ENCODE measurements around the gene SETBP1.

SETBP1 gene

GRCh38 chr18:45060102-45060501 is 379.4 kb downstream of the SETBP1 start:
- Histone ChIP-seq H3K18ac (ENCODE audit: low read length) (no peak overlapping the region), H3K4ac (ENCODE audit: low read length) (no peak overlapping the region), H3K4me2 (ENCODE audit: insufficient read depth, low read length, poor library complexity, severe bottlenecking) (no peak overlapping the region), H3K36me3 (replicated peaks in 1 of 2; ENCODE audit: control insufficient read depth in 2 of 2, insufficient read depth in 2 of 2, low read length in 2 of 2) (peaks cover 0 to 13% of the 10 kb centered on the region in 2 donors), H3K27me3 (ENCODE audit: control insufficient read depth in 3 of 3, insufficient read depth in 3 of 3, low read depth in 1 of 3, low read length in 3 of 3) (no peaks in the 10 kb centered on the region), H2AFZ (ENCODE audit: low read length) (no peak overlapping the region), H2BK15ac (ENCODE audit: low read length) (no peak overlapping the region), H4K91ac (ENCODE audit: low read depth, low read length, poor library complexity) (no peak overlapping the region), H4K8ac (ENCODE audit: low read depth, low read length) (no peak overlapping the region), H3K9ac (ENCODE audit: low read depth, low read length, poor library complexity) (no peak overlapping the region), H3K14ac (ENCODE audit: low read length) (no peak overlapping the region), H3K4me3 (ENCODE audit: low read length in 2 of 2) (no peak overlapping the region), H3K27ac (replicated peaks; ENCODE audit: low read length) (no peak overlapping the region), H3K4me1 (ENCODE audit: control insufficient read depth in 2 of 2, insufficient read depth in 1 of 2, low read depth in 1 of 2, low read length in 2 of 2) (peaks cover 3 to 21% of the 10 kb centered on the region in 2 donors), H3K9me3 (replicated peaks in 1 of 2; ENCODE audit: control insufficient read depth in 2 of 2, insufficient read depth in 1 of 2, low read depth in 1 of 2, low read length in 2 of 2) (no peaks in the 10 kb centered on the region), H3K79me1 (ENCODE audit: low read depth, low read length) (no peaks in the 10 kb centered on the region), H3K23ac (ENCODE audit: low read depth, low read length, poor library complexity) (no peak overlapping the region), H2BK5ac (ENCODE audit: low read length) (no peak overlapping the region), H2BK120ac (ENCODE audit: low read depth, low read length) (no peak overlapping the region), H2AK5ac (ENCODE audit: low read depth, low read length) (no peak overlapping the region), H2BK12ac (ENCODE audit: low read length) (no peak overlapping the region)
- DNase-seq (ENCODE audit: low spot score) = no peak

- Histone ChIP-seq H3K27ac (replicated peaks; ENCODE audit: low read length) (no peak overlapping the region), H2AFZ (ENCODE audit: low read length) (no peak overlapping the region), H3K4me1 (ENCODE audit: control insufficient read depth in 2 of 2, insufficient read depth in 1 of 2, low read depth in 1 of 2, low read length in 2 of 2) (peaks cover 3 to 21% of the 10 kb centered on the region in 2 donors), H3K4me3 (ENCODE audit: low read length in 2 of 2) (no peak overlapping the region), H4K8ac (ENCODE audit: low read depth, low read length) (no peak overlapping the region), H3K79me1 (ENCODE audit: low read depth, low read length) (no peaks in the 10 kb centered on the region), H2BK5ac (ENCODE audit: low read length) (no peak overlapping the region), H4K91ac (ENCODE audit: low read depth, low read length, poor library complexity) (no peak overlapping the region), H2BK12ac (ENCODE audit: low read length) (no peak overlapping the region), H3K4ac (ENCODE audit: low read length) (no peak overlapping the region), H2BK120ac (ENCODE audit: low read depth, low read length) (no peak overlapping the region), H3K9ac (ENCODE audit: low read depth, low read length, poor library complexity) (no peak overlapping the region), H3K36me3 (replicated peaks in 1 of 2; ENCODE audit: control insufficient read depth in 2 of 2, insufficient read depth in 2 of 2, low read length in 2 of 2) (peaks cover 0 to 13% of the 10 kb centered on the region in 2 donors), H3K4me2 (ENCODE audit: insufficient read depth, low read length, poor library complexity, severe bottlenecking) (no peak overlapping the region), H3K9me3 (replicated peaks in 1 of 2; ENCODE audit: control insufficient read depth in 2 of 2, insufficient read depth in 1 of 2, low read depth in 1 of 2, low read length in 2 of 2) (no peaks in the 10 kb centered on the region), H2BK15ac (ENCODE audit: low read length) (no peak overlapping the region), H3K18ac (ENCODE audit: low read length) (no peak overlapping the region), H2AK5ac (ENCODE audit: low read depth, low read length) (no peak overlapping the region), H3K23ac (ENCODE audit: low read depth, low read length, poor library complexity) (no peak overlapping the region), H3K27me3 (ENCODE audit: control insufficient read depth in 3 of 3, insufficient read depth in 3 of 3, low read depth in 1 of 3, low read length in 3 of 3) (no peaks in the 10 kb centered on the region), H3K14ac (ENCODE audit: low read length) (no peak overlapping the region)
- no peak for DNase-seq (ENCODE audit: low spot score)
- no CpG with 5 or more reads among the region's 2 CpGs for WGBS, 2 donors (ENCODE audit: extremely low coverage in 2 of 2, insufficient read length in 2 of 2, insufficient replicate concordance in 1 of 2)
Observed at GRCh38 chr18:45061359-45061758, 380.7 kb downstream of the SETBP1 start.

- no peak overlapping the region for H3K4me2 ChIP-seq (ENCODE audit: insufficient read depth, low read length, poor library complexity, severe bottlenecking)
- H3K27ac ChIP-seq (replicated peaks; ENCODE audit: low read length) = no peak overlapping the region
- H2AK5ac ChIP-seq (ENCODE audit: low read depth, low read length) = no peak overlapping the region
- WGBS, 2 donors (ENCODE audit: extremely low coverage in 2 of 2, insufficient read length in 2 of 2, insufficient replicate concordance in 1 of 2) = no CpG with 5 or more reads among the region's 55 CpGs
- H3K27me3 ChIP-seq (ENCODE audit: control insufficient read depth in 3 of 3, insufficient read depth in 3 of 3, low read depth in 1 of 3, low read length in 3 of 3) = no peaks in the 10 kb centered on the region
- H3K23ac ChIP-seq (ENCODE audit: low read depth, low read length, poor library complexity) = no peak overlapping the region
- H3K4ac ChIP-seq (ENCODE audit: low read length) = no peak overlapping the region
- H3K4me1 ChIP-seq (ENCODE audit: control insufficient read depth in 2 of 2, insufficient read depth in 1 of 2, low read depth in 1 of 2, low read length in 2 of 2) = peaks cover 3 to 14% of the 10 kb centered on the region in 2 donors
- no peak overlapping the region for H3K4me3 ChIP-seq (ENCODE audit: low read length in 2 of 2)
- no peak overlapping the region for H2BK120ac ChIP-seq (ENCODE audit: low read depth, low read length)
- H4K91ac ChIP-seq (ENCODE audit: low read depth, low read length, poor library complexity) = no peak overlapping the region
- H3K36me3 ChIP-seq (replicated peaks in 1 of 2; ENCODE audit: control insufficient read depth in 2 of 2, insufficient read depth in 2 of 2, low read length in 2 of 2) = peaks cover 0 to 13% of the 10 kb centered on the region in 2 donors
- H2BK5ac ChIP-seq (ENCODE audit: low read length) = no peak overlapping the region
- no peak overlapping the region for H3K14ac ChIP-seq (ENCODE audit: low read length)
- H2BK12ac ChIP-seq (ENCODE audit: low read length) = no peak overlapping the region
- no peaks in the 10 kb centered on the region for H3K9me3 ChIP-seq (replicated peaks in 1 of 2; ENCODE audit: control insufficient read depth in 2 of 2, insufficient read depth in 1 of 2, low read depth in 1 of 2, low read length in 2 of 2)
- DNase-seq (ENCODE audit: low spot score) = no peak
- no peak overlapping the region for H2BK15ac ChIP-seq (ENCODE audit: low read length)
- H3K18ac ChIP-seq (ENCODE audit: low read length) = peak overlapping the region; percentile 30
- H3K9ac ChIP-seq (ENCODE audit: low read depth, low read length, poor library complexity) = no peak overlapping the region
- H2AFZ ChIP-seq (ENCODE audit: low read length) = no peak overlapping the region
- no peak overlapping the region for H4K8ac ChIP-seq (ENCODE audit: low read depth, low read length)
- H3K79me1 ChIP-seq (ENCODE audit: low read depth, low read length) = no peaks in the 10 kb centered on the region
Observed at GRCh38 chr18:45063246-45064038, 382.8 kb downstream of the SETBP1 start.

- H3K9me3 ChIP-seq (replicated peaks in 1 of 2; ENCODE audit: control insufficient read depth in 2 of 2, insufficient read depth in 1 of 2, low read depth in 1 of 2, low read length in 2 of 2) = no peaks in the 10 kb centered on the region
- no peak overlapping the region for H4K91ac ChIP-seq (ENCODE audit: low read depth, low read length, poor library complexity)
- no peak overlapping the region for H2BK5ac ChIP-seq (ENCODE audit: low read length)
- no peak overlapping the region for H3K4ac ChIP-seq (ENCODE audit: low read length)
- no CpG with 5 or more reads among the region's 4 CpGs for WGBS, 2 donors (ENCODE audit: extremely low coverage in 2 of 2, insufficient read length in 2 of 2, insufficient replicate concordance in 1 of 2)
- H3K4me1 ChIP-seq (ENCODE audit: control insufficient read depth in 2 of 2, insufficient read depth in 1 of 2, low read depth in 1 of 2, low read length in 2 of 2) = peaks cover 3 to 8% of the 10 kb centered on the region in 2 donors
- H3K27ac ChIP-seq (replicated peaks; ENCODE audit: low read length) = no peak overlapping the region
- H2BK120ac ChIP-seq (ENCODE audit: low read depth, low read length) = no peak overlapping the region
- H2AFZ ChIP-seq (ENCODE audit: low read length) = no peak overlapping the region
- no peaks in the 10 kb centered on the region for H3K79me1 ChIP-seq (ENCODE audit: low read depth, low read length)
- no peak overlapping the region for H2AK5ac ChIP-seq (ENCODE audit: low read depth, low read length)
- no peak overlapping the region for H3K18ac ChIP-seq (ENCODE audit: low read length)
- no peak overlapping the region for H3K4me2 ChIP-seq (ENCODE audit: insufficient read depth, low read length, poor library complexity, severe bottlenecking)
- H3K4me3 ChIP-seq (ENCODE audit: low read length in 2 of 2) = no peak overlapping the region
- H2BK15ac ChIP-seq (ENCODE audit: low read length) = no peak overlapping the region
- H3K14ac ChIP-seq (ENCODE audit: low read length) = no peak overlapping the region
- no peak for DNase-seq (ENCODE audit: low spot score)
- no peaks in the 10 kb centered on the region for H3K27me3 ChIP-seq (ENCODE audit: control insufficient read depth in 3 of 3, insufficient read depth in 3 of 3, low read depth in 1 of 3, low read length in 3 of 3)
- peaks cover 0 to 13% of the 10 kb centered on the region in 2 donors for H3K36me3 ChIP-seq (replicated peaks in 1 of 2; ENCODE audit: control insufficient read depth in 2 of 2, insufficient read depth in 2 of 2, low read length in 2 of 2)
- no peak overlapping the region for H3K9ac ChIP-seq (ENCODE audit: low read depth, low read length, poor library complexity)
- no peak overlapping the region for H3K23ac ChIP-seq (ENCODE audit: low read depth, low read length, poor library complexity)
- H4K8ac ChIP-seq (ENCODE audit: low read depth, low read length) = no peak overlapping the region
- no peak overlapping the region for H2BK12ac ChIP-seq (ENCODE audit: low read length)
Observed at GRCh38 chr18:45066210-45066609, 385.5 kb downstream of the SETBP1 start.

Measured in neuronal stem cell (in vitro differentiated cells).